ENCODE results near the gene SPDYE8. TPM values are rescaled to one million over a fixed set of nuclear protein-coding genes. Genes with fewer than 3 reads are reported as not detected.
"Not testable (repeated sequence)": the region's sequence is repeated elsewhere in the genome, so short reads cannot be mapped to it uniquely, and the experiment has no call there.

SPDYE8 gene
- total RNA-seq, 1 donor from 2014 or later, result not detected

DNA sequence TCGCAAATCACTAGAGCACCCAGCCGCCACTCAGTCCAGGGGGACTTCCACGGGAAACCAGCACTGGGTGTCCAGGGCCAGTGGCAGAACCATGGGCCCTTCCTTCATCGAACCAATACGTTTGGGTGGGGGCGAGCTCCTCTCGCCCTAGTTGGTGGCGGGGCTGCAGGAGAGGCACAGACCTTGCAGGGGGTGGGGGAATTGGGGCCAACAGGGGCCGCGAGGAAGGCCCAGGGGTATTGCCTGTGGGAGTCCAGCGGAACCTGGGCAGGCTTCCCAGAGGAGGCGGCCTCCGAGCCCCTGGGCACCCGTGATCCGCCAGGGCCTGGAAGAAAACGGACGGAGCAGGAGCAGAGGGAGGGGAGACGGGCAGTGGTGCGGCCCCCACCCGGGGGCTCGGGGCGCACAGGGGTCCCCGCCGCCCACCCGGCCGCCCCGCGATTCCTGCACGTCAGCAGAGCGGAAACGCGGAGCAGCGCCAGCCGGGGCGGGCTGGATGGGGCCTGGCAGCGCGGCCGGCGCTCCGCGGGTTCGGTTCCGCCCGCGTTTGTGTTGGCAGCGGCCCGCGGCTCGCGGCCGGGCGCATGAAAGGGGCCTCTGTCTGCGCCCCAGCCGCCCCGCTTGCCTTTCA, 53.8 kb downstream of the SPDYE8 start:
- not testable (repeated sequence) for H4K20me1 ChIP-seq (ENCODE audit: insufficient read depth, low read length); H3K4me2 ChIP-seq (ENCODE audit: low read length); FAIRE-seq; H3K4me1 Mint-ChIP-seq (ENCODE audit: low read depth, unreplicated experiment); H3K4me3 ChIP-seq (ENCODE audit: insufficient read depth, low read depth, low read length); H3K79me2 ChIP-seq (ENCODE audit: insufficient read depth, low read length); H3K36me3 Mint-ChIP-seq (ENCODE audit: low read depth, unreplicated experiment); H3K36me3 ChIP-seq (ENCODE audit: insufficient read depth, low read length); H3K27me3 Mint-ChIP-seq (ENCODE audit: low read depth, unreplicated experiment); H3K9me3 ChIP-seq (ENCODE audit: insufficient read depth, low read depth, low read length); H2AFZ ChIP-seq (ENCODE audit: low read depth, low read length); H3K9me3 Mint-ChIP-seq (ENCODE audit: unreplicated experiment); H3K4me1 ChIP-seq (ENCODE audit: insufficient read depth, low read length); H3K4me3 Mint-ChIP-seq (ENCODE audit: unreplicated experiment); H3K9ac ChIP-seq (ENCODE audit: low read length); DNase-seq (ENCODE audit: low read depth); H3K27ac ChIP-seq (ENCODE audit: low read depth, low read length); H3K27me3 ChIP-seq (ENCODE audit: insufficient read depth, low read length); H3K27ac Mint-ChIP-seq (ENCODE audit: unreplicated experiment)

DNA sequence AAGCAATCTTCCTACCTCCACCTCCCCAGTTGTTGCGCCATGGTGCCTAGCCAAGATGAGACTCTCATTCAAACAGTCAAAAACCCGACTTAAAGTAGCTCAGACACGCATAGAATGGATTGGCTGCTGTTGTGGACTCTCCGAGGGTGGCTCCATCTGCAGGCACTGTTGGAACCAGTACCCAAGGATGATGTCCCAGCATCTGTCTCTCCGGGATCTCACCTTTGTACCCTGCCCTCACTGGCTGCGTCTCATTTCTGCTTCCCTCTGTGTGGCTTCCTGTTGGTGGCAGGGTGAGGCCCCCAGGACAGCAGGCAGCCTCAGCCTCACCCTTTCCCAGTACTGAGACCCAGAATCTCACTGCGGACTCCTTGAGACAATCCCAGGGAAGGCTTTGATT, 54.8 kb downstream of the SPDYE8 start:
- H3K36me3 Mint-ChIP-seq (ENCODE audit: low read depth, unreplicated experiment); H3K4me2 ChIP-seq (ENCODE audit: low read length); H3K4me1 Mint-ChIP-seq (ENCODE audit: low read depth, unreplicated experiment); H4K20me1 ChIP-seq (ENCODE audit: insufficient read depth, low read length); H3K4me1 ChIP-seq (ENCODE audit: insufficient read depth, low read length); H3K79me2 ChIP-seq (ENCODE audit: insufficient read depth, low read length); H3K9ac ChIP-seq (ENCODE audit: low read length); DNase-seq (ENCODE audit: low read depth); H3K27me3 ChIP-seq (ENCODE audit: insufficient read depth, low read length); H3K9me3 ChIP-seq (ENCODE audit: insufficient read depth, low read depth, low read length); H2AFZ ChIP-seq (ENCODE audit: low read depth, low read length); H3K4me3 ChIP-seq (ENCODE audit: insufficient read depth, low read depth, low read length); H3K36me3 ChIP-seq (ENCODE audit: insufficient read depth, low read length); H3K27ac Mint-ChIP-seq (ENCODE audit: unreplicated experiment); H3K4me3 Mint-ChIP-seq (ENCODE audit: unreplicated experiment); H3K27ac ChIP-seq (ENCODE audit: low read depth, low read length); FAIRE-seq; H3K27me3 Mint-ChIP-seq (ENCODE audit: low read depth, unreplicated experiment); H3K9me3 Mint-ChIP-seq (ENCODE audit: unreplicated experiment): not testable (repeated sequence)

DNA sequence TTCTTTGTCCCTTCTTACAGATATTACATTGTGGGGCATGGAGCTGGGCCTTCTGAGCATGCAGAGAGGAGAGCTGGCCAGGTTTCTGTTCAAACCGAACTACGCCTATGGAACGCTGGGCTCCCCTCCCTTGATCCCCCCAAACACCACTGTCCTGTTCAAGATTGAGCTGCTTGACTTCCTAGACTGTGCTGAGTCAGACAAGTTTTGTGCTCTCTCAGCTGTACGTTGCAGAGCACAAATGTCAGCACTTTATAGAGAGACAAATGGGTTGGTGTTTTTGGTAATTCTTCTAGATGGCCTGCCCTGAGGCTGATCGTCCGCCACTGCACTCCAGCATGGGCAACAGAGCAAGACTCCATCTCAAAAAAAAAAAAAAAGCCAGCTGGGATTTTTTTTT, 58.1 kb downstream of the SPDYE8 start:
- not testable (repeated sequence) for H3K9me3 Mint-ChIP-seq (ENCODE audit: unreplicated experiment)

More for the DNA sequence above, 58.1 kb downstream of the SPDYE8 start:
- H3K27ac ChIP-seq (ENCODE audit: low read depth, low read length); H3K27me3 ChIP-seq (ENCODE audit: insufficient read depth, low read length); FAIRE-seq; H3K36me3 ChIP-seq (ENCODE audit: insufficient read depth, low read length); H3K4me1 ChIP-seq (ENCODE audit: insufficient read depth, low read length); H2AFZ ChIP-seq (ENCODE audit: low read depth, low read length); H3K27me3 Mint-ChIP-seq (ENCODE audit: low read depth, unreplicated experiment); H3K4me3 Mint-ChIP-seq (ENCODE audit: unreplicated experiment); H3K9me3 ChIP-seq (ENCODE audit: insufficient read depth, low read depth, low read length); H3K27ac Mint-ChIP-seq (ENCODE audit: unreplicated experiment); H3K4me3 ChIP-seq (ENCODE audit: insufficient read depth, low read depth, low read length); H4K20me1 ChIP-seq (ENCODE audit: insufficient read depth, low read length); H3K4me2 ChIP-seq (ENCODE audit: low read length); DNase-seq (ENCODE audit: low read depth); H3K4me1 Mint-ChIP-seq (ENCODE audit: low read depth, unreplicated experiment); H3K36me3 Mint-ChIP-seq (ENCODE audit: low read depth, unreplicated experiment); H3K79me2 ChIP-seq (ENCODE audit: insufficient read depth, low read length); H3K9ac ChIP-seq (ENCODE audit: low read length): not testable (repeated sequence)

Other genes with a start within 250 kb of the SPDYE8 start
- gene TYW1B, start 201.6 kb downstream of the SPDYE8 start, total RNA-seq, result 1.8 and 2.0 TPM in 2 replicates
- gene POM121, start 104.7 kb downstream of the SPDYE8 start, total RNA-seq, result 46.0 and 49.1 TPM in 2 replicates
- gene TRIM74, start 60.3 kb downstream of the SPDYE8 start, total RNA-seq, result 0.79 and 0.91 TPM in 2 replicates
- gene SPDYE11, start 28.1 kb upstream of the SPDYE8 start, total RNA-seq, result not detected in 2 replicates
- gene SPDYE9, start 56.3 kb upstream of the SPDYE8 start, total RNA-seq, result not detected in 2 replicates